H1 (cell line): ENCODE data around the gene LRP1. TPM values are rescaled to one million over a fixed set of nuclear protein-coding genes. Genes with fewer than 3 reads are reported as not detected.

Experiments used
- EP300 ChIP-seq, 2 experiments: IDR thresholded peaks; 1 replicate in 1 of 2; 2 replicates in 1 of 2; pipeline ENCODE4 v1.6.1; 2011 to 2012; ENCODE audit warnings: low read depth in 2 of 2, low read length in 2 of 2, mild to moderate bottlenecking in 2 of 2, borderline replicate concordance in 1 of 2, inconsistent platforms in 1 of 2, moderate library complexity in 1 of 2
- HDAC6 ChIP-seq: IDR thresholded peaks from one replicate; pipeline ENCODE4 v1.7.1; 2012; ENCODE audit warnings: low read depth, mild to moderate bottlenecking, inconsistent platforms, low read length, moderate library complexity
- KDM1A ChIP-seq: fragments of 200-600, 300-600 bp; sonication (generic); IDR thresholded peaks from 2 replicates; pipeline ENCODE4 v1.7.1; 2016; ENCODE audit warnings: mild to moderate bottlenecking, low read length, borderline replicate concordance
- RXRA ChIP-seq: IDR thresholded peaks from 2 replicates; pipeline ENCODE4 v1.6.1; 2011; ENCODE audit warnings: low read depth, mild to moderate bottlenecking, low read length, moderate library complexity; ENCODE audit not compliant: insufficient read depth
- SIRT6 ChIP-seq: IDR thresholded peaks from one replicate; pipeline ENCODE4 v1.7.1; 2012; ENCODE audit warnings: low read length, inconsistent platforms
- polyA plus RNA-seq, 7 experiments: library from polyadenylated mRNA; depleted of rRNA in 3 of 7; stranded (reverse) in 5 of 7; unstranded in 2 of 7; fragments of >200 nt in 5 of 7; fragments of 200-250 nt in 2 of 7; gene quantifications; 1 replicate in 5 of 7; 2 replicates in 1 of 7; 4 replicates in 1 of 7; pipeline versions ENCODE4 v1.2.1 to v1.2.3, GENCODE V29; 2011 to 2013; ENCODE audit warnings: missing spikeins in 2 of 7, mixed read lengths in 2 of 7
- total RNA-seq: library from RNA; stranded (reverse); fragmentation: NEBNext Ultra II Directional; extraction: Animal tissue kit (Norgen Biotek cat#: 25700); gene quantifications from 2 replicates; pipeline ENCODE4 v1.2.1, GENCODE V29; 2021

Gene LRP1
- total and polyA plus RNA-seq, 2 of the 8 experiments (the other 6 are each of a cell fraction or from before 2014, with no cell fraction given) = 35.3 to 92.5 TPM

DNA sequence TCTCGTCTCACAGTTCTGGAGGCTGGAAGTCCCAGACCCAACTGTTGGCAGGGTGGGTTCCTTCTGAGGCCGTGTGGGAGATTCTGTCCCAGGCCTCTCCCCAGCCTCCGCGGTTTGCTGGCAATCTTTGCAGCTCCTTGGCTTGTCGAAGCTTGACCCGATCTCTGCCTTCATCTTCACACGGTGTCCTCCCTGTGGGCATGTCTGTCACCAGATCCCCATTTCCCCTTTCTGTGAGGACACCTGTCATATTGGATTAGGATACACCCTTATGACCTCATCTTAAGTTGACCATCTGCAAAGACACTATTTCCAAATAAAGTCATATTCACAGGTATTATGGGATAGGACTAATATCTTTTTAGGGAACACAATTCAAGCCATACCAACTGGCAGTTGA is 41.7 kb downstream of the LRP1 start (continued):
- TF ChIP-seq RXRA (no peak), EP300 (IDR thresholded peaks at IDR 0.05; ENCODE audit: borderline replicate concordance in 1 of 2, low read depth in 2 of 2, low read length in 2 of 2) (no peak), HDAC6 (no peak), SIRT6 (no peak), KDM1A (no peak)
- TF ChIP-seq, all 59 proteins: peak for 0
